ENCODE data around the gene GIPC2. TPM values are rescaled to one million over a fixed set of nuclear protein-coding genes. Genes with fewer than 3 reads are reported as not detected.

The GIPC2 gene
- total RNA-seq, 1 donor, result 0.63 TPM

DNA sequence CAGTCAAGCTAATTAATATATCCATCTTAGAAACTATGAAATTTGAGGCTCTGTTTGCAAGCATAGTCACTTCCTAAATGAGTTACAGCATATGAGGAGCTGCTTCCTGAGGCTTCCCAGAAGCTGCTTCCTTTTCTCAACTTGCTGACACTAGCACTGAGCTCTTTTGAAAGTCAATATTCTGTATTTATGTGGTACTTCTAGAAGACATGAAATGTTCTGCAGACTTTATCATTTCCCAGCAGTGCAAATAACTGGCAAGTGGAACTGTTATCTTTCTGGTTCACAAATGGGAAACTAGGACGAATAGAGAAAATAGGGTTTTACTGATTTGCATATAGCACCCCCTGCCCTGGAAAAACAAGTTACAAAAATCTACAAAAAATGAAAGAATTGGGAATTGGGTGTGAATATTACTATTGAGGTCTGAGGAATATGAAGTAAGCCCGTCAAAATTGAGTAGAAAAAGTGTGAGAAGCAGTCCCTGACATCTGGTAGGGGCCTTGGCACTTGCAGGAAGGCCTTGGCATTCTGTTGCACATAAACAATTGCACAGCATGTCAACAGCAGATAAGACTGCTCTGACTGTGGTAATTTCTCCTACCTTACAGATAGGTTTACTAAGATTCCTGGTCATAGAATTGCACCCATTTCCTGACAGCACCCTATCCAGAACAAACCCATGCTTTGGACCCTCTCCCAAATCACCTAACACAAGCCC lies 7.1 kb downstream of the GIPC2 start:
- DNase-seq (ENCODE audit: low read depth), result no peak
- TF ChIP-seq, protein P1, sequence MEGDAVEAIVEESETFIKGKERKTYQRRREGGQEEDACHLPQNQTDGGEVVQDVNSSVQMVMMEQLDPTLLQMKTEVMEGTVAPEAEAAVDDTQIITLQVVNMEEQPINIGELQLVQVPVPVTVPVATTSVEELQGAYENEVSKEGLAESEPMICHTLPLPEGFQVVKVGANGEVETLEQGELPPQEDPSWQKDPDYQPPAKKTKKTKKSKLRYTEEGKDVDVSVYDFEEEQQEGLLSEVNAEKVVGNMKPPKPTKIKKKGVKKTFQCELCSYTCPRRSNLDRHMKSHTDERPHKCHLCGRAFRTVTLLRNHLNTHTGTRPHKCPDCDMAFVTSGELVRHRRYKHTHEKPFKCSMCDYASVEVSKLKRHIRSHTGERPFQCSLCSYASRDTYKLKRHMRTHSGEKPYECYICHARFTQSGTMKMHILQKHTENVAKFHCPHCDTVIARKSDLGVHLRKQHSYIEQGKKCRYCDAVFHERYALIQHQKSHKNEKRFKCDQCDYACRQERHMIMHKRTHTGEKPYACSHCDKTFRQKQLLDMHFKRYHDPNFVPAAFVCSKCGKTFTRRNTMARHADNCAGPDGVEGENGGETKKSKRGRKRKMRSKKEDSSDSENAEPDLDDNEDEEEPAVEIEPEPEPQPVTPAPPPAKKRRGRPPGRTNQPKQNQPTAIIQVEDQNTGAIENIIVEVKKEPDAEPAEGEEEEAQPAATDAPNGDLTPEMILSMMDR (IDR thresholded peaks at IDR 0.05; ENCODE audit: insufficient read depth, low read length), result no peak

DNA sequence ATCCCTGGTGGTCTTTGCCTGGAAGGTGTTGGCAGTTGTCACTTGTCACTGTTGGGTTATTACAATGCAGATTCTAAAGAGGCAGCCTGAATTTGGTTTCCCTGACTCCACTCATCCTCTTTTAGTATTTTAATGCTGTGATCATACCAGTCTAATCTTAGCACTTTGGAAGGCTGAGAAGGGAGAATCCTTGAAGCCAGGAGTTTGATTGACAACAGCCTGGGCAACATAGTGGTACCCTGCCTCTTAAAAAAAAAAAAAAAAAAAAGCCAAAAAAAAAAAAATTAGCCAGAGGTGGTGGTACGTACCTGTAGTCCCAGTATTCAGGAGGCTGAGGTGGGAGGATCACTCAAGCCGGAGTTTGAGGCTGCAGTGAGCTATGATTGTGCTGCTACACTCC lies 7.7 kb downstream of the GIPC2 start:
- H3K4me3 ChIP-seq (ENCODE audit: low read depth, low read length), result no peak overlapping the region
- TF ChIP-seq, protein P1 (IDR thresholded peaks at IDR 0.05; ENCODE audit: insufficient read depth, low read length), result no peak
- DNase-seq (ENCODE audit: low read depth), result no peak

More for the DNA sequence above, 7.1 kb downstream of the GIPC2 start:
- H3K4me3 ChIP-seq (ENCODE audit: low read depth, low read length), result no peak overlapping the region

DNA sequence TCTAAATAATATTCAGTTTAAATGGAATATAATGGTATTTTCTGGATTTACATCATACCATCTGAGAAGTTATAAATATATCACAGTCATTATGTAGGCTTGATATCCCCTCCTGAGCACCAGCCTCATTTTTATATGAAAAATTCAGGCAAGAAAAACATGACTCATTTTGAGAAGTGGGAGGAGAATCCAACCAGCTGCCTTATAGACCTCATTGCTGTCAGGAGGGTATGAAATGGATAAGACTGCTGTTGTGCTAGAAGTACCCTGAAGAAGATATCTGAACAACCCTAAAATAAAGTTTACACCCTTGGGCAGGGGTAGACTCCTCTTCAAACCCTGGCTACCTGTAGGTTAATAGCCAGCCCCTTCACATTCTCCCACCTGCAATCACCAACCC lies 8.8 kb downstream of the GIPC2 start:
- TF ChIP-seq, protein P1 (IDR thresholded peaks at IDR 0.05; ENCODE audit: insufficient read depth, low read length), result no peak
- no peak for DNase-seq (ENCODE audit: low read depth)
- no peak overlapping the region for H3K4me3 ChIP-seq (ENCODE audit: low read depth, low read length)

DNA sequence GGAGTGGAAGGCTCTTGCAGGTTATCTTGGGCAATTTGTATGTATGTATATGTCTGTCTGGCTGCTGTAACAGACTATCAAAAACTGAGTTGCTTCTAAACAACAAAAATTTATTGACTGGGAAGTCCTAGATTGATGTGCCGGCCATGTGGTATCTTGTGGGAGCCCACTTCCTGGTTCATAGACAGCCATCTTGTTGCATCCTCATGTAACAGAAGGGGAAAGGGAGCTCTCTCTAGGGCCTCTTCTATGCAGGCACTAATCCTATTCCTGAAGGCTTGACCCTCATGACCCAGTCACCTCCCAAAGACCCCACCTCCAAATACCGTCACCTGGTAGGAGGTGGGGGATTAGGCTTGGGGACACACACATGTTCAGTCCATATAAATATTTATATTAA lies 9.2 kb downstream of the GIPC2 start:
- TF ChIP-seq, protein P1 (IDR thresholded peaks at IDR 0.05; ENCODE audit: insufficient read depth, low read length), result no peak
- H3K4me3 ChIP-seq (ENCODE audit: low read depth, low read length), result no peak overlapping the region
- no peak for DNase-seq (ENCODE audit: low read depth)

DNA sequence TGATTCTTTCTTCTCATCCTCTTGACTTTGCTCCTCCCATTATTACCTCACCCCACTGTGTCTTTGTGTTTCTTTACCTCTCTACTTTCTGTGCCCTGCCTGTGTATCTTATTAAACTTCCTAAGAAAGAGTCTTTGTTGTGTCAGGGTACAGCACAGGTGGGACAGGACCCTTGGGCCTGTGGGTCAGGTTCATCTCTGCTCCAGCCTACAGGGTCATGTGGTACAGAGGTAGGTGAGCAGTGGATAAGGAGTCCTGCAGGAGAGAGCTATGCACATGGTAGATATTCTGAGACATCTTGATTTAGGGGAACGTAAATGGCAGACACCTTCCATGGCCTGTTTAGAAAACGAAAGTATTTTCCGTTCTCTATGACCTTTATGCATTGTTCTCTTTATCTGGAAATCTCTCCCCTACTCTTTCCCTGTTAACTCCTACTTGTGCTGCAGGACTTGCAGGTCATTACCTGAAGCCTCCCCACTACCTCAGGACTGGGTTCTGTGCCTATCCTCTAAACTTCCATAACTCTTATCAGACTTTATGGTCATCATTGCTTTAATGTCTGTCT lies 9.9 kb downstream of the GIPC2 start:
- no peak overlapping the region for H3K4me3 ChIP-seq (ENCODE audit: low read depth, low read length)
- DNase-seq (ENCODE audit: low read depth), result no peak
- TF ChIP-seq, protein P1 (IDR thresholded peaks at IDR 0.05; ENCODE audit: insufficient read depth, low read length), result no peak

DNA sequence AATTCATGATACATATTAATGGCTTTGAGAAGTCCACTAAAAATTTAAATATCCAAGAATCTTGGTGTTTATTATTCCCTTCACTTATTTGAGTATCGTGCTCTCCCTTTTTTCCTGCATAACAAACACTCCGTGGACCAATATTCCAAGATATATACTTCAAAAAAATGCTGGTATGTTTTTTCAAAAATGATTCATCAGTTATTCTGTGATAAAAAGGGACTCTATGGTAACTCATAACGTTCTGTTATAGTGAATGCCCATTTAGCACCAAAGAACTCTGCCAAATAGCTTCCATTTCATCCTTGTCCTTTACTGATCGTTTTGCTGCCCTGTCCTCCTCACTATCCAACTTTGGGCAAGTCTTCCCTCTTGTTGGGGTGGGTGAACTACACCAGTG lies 12.9 kb downstream of the GIPC2 start:
- DNase-seq (ENCODE audit: low read depth), result peak; percentile 37
- H3K4me3 ChIP-seq (ENCODE audit: low read depth, low read length), result no peak overlapping the region
- TF ChIP-seq, protein P1 (IDR thresholded peaks at IDR 0.05; ENCODE audit: insufficient read depth, low read length), result no peak
